VCaP (cell line): Measurements from ENCODE around the gene PCED1B.

Experiments used
- H3K27ac ChIP-seq: fragments of 450-650 bp; 2 replicates; pipeline ENCODE4 v1.5.1; 2017
- TF ChIP-seq, protein P1 (sequence below): fragments of 450-650 bp; conservative IDR thresholded peaks from 2 replicates; pipeline ENCODE4 v1.5.1; 2017; ENCODE audit warnings: mild to moderate bottlenecking, moderate library complexity

Gene PCED1B

DNA sequence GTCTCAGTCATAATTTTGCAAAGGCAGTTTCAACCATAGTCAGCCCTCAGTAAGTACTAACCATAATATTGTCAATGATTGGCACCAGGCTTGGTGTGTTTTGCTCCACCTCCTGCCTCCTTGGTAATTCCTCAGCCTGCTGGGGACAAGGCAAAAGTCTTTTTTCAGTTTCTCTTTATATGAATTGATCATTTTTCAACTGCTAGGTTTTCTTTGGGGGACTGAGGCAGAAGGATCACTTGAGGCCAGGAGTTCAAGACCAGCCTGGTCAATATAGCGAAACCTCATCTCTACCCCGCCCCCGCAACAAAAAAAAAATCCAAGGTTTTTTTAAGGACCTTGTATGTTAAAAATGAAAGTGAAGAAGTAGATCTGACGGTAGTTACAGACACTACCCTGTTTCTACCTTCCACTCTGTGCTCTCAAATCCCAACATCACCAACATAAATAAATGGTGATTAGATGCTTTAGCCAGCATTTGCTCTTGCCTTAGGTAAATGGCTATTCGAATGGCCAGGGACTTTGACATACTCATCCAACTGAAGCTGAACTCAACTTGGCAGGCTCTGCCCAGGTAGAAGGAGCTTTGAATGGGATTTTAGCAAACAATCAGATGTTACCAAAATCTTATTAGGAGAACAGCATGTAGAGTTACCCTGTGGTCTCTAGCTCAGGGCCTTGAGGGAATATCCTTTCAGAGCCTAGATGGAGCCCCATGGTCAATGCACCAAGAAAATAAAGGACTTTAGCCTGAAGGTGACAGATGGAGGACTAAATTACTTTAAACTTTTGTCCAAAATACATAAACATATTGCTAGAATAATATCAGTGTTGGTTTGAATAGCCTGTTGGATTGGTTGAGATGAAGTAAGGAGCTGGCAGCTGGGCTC is 127.3 kb downstream of the PCED1B start:
- H3K27ac ChIP-seq = no peak overlapping the region
- TF ChIP-seq, protein P1, sequence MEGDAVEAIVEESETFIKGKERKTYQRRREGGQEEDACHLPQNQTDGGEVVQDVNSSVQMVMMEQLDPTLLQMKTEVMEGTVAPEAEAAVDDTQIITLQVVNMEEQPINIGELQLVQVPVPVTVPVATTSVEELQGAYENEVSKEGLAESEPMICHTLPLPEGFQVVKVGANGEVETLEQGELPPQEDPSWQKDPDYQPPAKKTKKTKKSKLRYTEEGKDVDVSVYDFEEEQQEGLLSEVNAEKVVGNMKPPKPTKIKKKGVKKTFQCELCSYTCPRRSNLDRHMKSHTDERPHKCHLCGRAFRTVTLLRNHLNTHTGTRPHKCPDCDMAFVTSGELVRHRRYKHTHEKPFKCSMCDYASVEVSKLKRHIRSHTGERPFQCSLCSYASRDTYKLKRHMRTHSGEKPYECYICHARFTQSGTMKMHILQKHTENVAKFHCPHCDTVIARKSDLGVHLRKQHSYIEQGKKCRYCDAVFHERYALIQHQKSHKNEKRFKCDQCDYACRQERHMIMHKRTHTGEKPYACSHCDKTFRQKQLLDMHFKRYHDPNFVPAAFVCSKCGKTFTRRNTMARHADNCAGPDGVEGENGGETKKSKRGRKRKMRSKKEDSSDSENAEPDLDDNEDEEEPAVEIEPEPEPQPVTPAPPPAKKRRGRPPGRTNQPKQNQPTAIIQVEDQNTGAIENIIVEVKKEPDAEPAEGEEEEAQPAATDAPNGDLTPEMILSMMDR = no peak

DNA sequence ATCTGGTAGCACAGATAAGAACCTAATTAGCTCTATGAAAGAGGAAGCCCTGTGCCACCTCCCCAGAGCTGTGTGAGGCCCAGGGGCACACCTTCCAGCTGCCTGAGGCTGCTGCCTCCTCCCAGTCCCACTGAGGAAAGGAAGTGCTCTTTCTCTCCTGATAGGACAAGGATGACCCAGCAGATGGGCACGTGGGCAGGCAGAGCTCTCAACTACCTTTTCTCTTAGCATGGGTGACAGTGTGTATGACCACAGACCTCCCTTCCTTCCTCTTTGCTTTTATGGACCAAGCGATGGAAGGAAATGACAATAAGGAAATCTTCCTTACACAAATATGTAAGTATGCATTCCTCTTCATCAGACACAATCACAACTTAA is 127.9 kb downstream of the PCED1B start:
- H3K27ac ChIP-seq = no peak overlapping the region
- TF ChIP-seq, protein P1 = no peak

- TF ChIP-seq, protein P1 = no peak
- no peak overlapping the region for H3K27ac ChIP-seq
Measured at GRCh38 chr12:47207829-47208248, 128.4 kb downstream of the PCED1B start.

GRCh38 chr12:47209014-47209413 is 129.6 kb downstream of the PCED1B start:
- no peak overlapping the region for H3K27ac ChIP-seq
- TF ChIP-seq, protein P1 = no peak

DNA sequence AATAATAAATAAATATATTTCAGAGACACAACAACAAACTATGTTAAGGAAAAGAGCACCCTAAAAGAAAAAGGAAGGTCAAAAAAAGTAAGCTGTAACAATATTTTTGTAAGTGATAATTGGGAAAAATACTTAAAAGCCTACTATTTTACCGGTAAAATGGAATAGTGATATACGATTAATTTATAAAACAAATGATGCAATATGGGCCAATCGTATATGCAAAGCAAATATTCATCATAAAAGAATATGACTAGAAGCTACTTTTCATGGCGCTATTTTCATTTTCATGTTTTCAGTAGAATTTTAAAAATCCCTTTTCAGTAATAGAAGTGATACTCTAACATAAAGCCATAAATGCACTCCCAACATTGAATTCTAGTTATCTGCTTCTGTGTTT is 131.4 kb downstream of the PCED1B start:
- H3K27ac ChIP-seq = no peak overlapping the region
- TF ChIP-seq, protein P1 = no peak

- TF ChIP-seq, protein P1 = no peak
- H3K27ac ChIP-seq = no peak overlapping the region
Measured at GRCh38 chr12:47212701-47213039, 133.2 kb downstream of the PCED1B start.

DNA sequence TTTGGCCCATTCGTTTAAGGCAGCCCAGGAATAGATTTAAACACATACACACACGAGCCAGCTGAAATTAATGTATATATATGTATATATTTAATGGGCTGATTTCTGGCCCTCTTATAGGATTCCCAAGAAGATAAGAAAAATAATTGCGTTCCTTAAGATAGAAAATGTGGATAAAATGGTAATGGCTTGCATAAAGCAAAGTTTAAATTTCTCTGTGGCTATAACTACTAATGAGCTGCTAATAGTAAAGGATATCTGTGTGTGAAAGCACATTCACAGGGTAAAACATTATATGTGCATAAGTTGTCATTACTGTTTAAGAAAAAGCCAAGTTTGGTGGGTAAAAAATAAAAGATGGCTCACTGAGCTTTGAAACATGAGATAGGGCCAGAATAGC is 134.0 kb downstream of the PCED1B start:
- no peak overlapping the region for H3K27ac ChIP-seq
- TF ChIP-seq, protein P1 = no peak
